Ovary (tissue), 9 donors: ENCODE data around the gene DCST1. TPM values are rescaled to one million over a fixed set of nuclear protein-coding genes. Genes with fewer than 3 reads are reported as not detected.

Source experiments
- DNase-seq, 5 donors: peaks; one replicate each; pipeline ENCODE4 v3.0.0-alpha.2; 2019 to 2020
- H3K27ac ChIP-seq, 2 donors: fragments of 200-600 bp; one replicate each; pipeline versions ENCODE4 v1.5.1 to v1.8.0; 2019 to 2022
- H3K27me3 ChIP-seq: fragments of 200-600 bp; one replicate; pipeline ENCODE4 v1.8.0; 2022
- H3K36me3 ChIP-seq: fragments of 200-600 bp; sonication (generic); one replicate; pipeline ENCODE4 v1.5.1; 2019
- H3K4me1 ChIP-seq: one replicate; pipeline ENCODE4 v1.8.1; 2013; ENCODE audit warnings: mild to moderate bottlenecking, moderate library complexity; ENCODE audit not compliant: insufficient read depth
- H3K4me3 ChIP-seq: fragments of 200-600 bp; sonication (generic); one replicate; pipeline ENCODE4 v1.5.1; 2017
- H3K9me3 ChIP-seq, 2 donors: fragments of 200-600 bp in 1 of 2; sonication (generic) in 1 of 2; one replicate each; pipeline versions ENCODE4 v1.5.1 to v1.8.1; 2013 to 2019; ENCODE audit warnings: mild to moderate bottlenecking in 1 of 2, moderate library complexity in 1 of 2
- CTCF ChIP-seq, 3 donors: fragments of 450-650 bp in 2 of 3; fragments of 200-600 bp in 1 of 3; IDR thresholded peaks; one replicate each; pipeline versions ENCODE4 v1.5.1 to v1.8.0; 2016 to 2022; ENCODE audit warnings: antibody characterized with exemption in 3 of 3, mild to moderate bottlenecking in 1 of 3
- EP300 ChIP-seq: sonication (generic); formaldehyde crosslinking; IDR thresholded peaks from one replicate; pipeline ENCODE4 v1.6.1; 2017; ENCODE audit warnings: antibody characterized with exemption
- POLR2A ChIP-seq: fragments of 450-650 bp; IDR thresholded peaks from one replicate; pipeline ENCODE4 v1.6.1; 2017; ENCODE audit warnings: antibody characterized with exemption, mild to moderate bottlenecking, moderate library complexity
- WGBS, 3 donors: extraction: QIAGEN DNeasy Blood & Tissue Kit in 1 of 3; methylation state at CpG; one replicate each; pipeline versions ENCODE4 v1.1.5 to v1.1.7; 2013 to 2017; 5-methylcytosine and 5-hydroxymethylcytosine counted together
- intact Hi-C, 4 donors: fragments of 100-400 bp; cut with DNase I; formaldehyde crosslinking; loops; one replicate each; pipeline versions ENCODE4 v1.11.0 to v1.15.1; 2022 to 2023
- polyA plus RNA-seq, 2 donors: library from polyadenylated mRNA; stranded (reverse); fragments of 200-250 nt in 1 of 2; fragments of 350-450 nt in 1 of 2; fragmentation: Illumina TruSeq in 1 of 2; extraction: RNeasy Lipid Tissue Mini Kit (QIAGEN cat#74804) in 1 of 2; gene quantifications; one replicate each; pipeline ENCODE4 v1.2.3, GENCODE V29; 2013 to 2014
- total RNA-seq, 7 donors: library from RNA; depleted of rRNA in 2 of 7; stranded (reverse); fragments of >200 nt in 2 of 7; fragmentation: NEBNext Ultra II Directional in 3 of 7; extraction: Animal tissue kit (Norgen Biotek cat#: 25700) in 3 of 7; gene quantifications; one replicate each; pipeline versions ENCODE4 v1.1.0 to v1.2.4, GENCODE V29; 2016 to 2023
- donor health status: DM: no; HTN: no; CAD: no; lungs with moderate emphysema.
- donor health status: DM: no; HTN: no; CAD: no.
- donor health status: Bipolar disorder and iron deficiency.
- donor health status: DM: yes; HTN: yes; CAD: no.
- donor health status: DM: no; HTN: no; CAD: no.
- donor health status: DM: yes; HTN: yes; CAD: no.

Gene DCST1
- total and polyA plus RNA-seq, 9 donors: 0.06 to 0.80 (median 0.30) TPM; not detected in 4

- TF ChIP-seq POLR2A (no peak), EP300 (no peak), CTCF (IDR thresholded peaks at IDR 0.05) (no peak)
- Histone ChIP-seq H3K9me3 (no peaks in the 10 kb centered on the region), H3K27me3 (no peaks in the 10 kb centered on the region), H3K27ac (no peak overlapping the region), H3K4me1 (peaks cover 6% of the 10 kb centered on the region), H3K36me3 (no peaks in the 10 kb centered on the region), H3K4me3 (no peak overlapping the region)
- intact Hi-C loops: loop anchor here in 1 of 4 donors (5.0 kb wide), 1 partner anchor 33 kb away; the partner anchor contains the start of gene ADAM15
- no peak for DNase-seq
- WGBS, 3 donors: 72 to 79% (median 75%) methylated on average over 11 of the region's 11 CpGs
These were observed 14.0 kb upstream of the DCST1 start for GRCh38 chr1:155019377-155020245.

GRCh38 chr1:155022136-155022926 is 11.3 kb upstream of the DCST1 start:
- no peak overlapping the region for H3K27ac ChIP-seq
- intact Hi-C loops: no loop called here
- TF ChIP-seq EP300: no peak
- no peak for TF ChIP-seq CTCF (IDR thresholded peaks at IDR 0.05)
- TF ChIP-seq POLR2A: no peak
- no peaks in the 10 kb centered on the region for H3K36me3 ChIP-seq
- no peaks in the 10 kb centered on the region for H3K9me3 ChIP-seq
- peaks cover 4% of the 10 kb centered on the region for H3K4me1 ChIP-seq
- DNase-seq: no peak
- H3K4me3 ChIP-seq: no peak overlapping the region
- no peaks in the 10 kb centered on the region for H3K27me3 ChIP-seq
- 78 to 85% (median 81%) methylated on average over 8 of the region's 8 CpGs for WGBS, 3 donors

- 63 to 67% (median 64%) methylated on average over 4 of the region's 4 CpGs for WGBS, 3 donors
- Histone ChIP-seq H3K27me3 (no peaks in the 10 kb centered on the region), H3K36me3 (no peaks in the 10 kb centered on the region), H3K9me3 (no peaks in the 10 kb centered on the region), H3K27ac (no peak overlapping the region), H3K4me1 (peaks cover 2% of the 10 kb centered on the region), H3K4me3 (no peak overlapping the region)
- intact Hi-C loops: no loop called here
- peak in 1 of 5 donors; percentile 22 for DNase-seq
- TF ChIP-seq POLR2A (no peak), EP300 (no peak), CTCF (IDR thresholded peaks at IDR 0.05) (no peak)
These were observed 10.7 kb upstream of the DCST1 start for GRCh38 chr1:155022927-155023236.

GRCh38 chr1:155023627-155024026 is 10.0 kb upstream of the DCST1 start:
- Histone ChIP-seq H3K9me3 (no peaks in the 10 kb centered on the region), H3K27ac (no peak overlapping the region), H3K36me3 (no peaks in the 10 kb centered on the region), H3K27me3 (no peaks in the 10 kb centered on the region), H3K4me3 (no peak overlapping the region), H3K4me1 (no peaks in the 10 kb centered on the region)
- intact Hi-C loops: no loop called here
- WGBS, 3 donors: 73 to 84% (median 78%) methylated on average over 5 of the region's 5 CpGs
- no peak for TF ChIP-seq CTCF (IDR thresholded peaks at IDR 0.05)
- no peak for TF ChIP-seq EP300
- TF ChIP-seq POLR2A: no peak
- DNase-seq: no peak
